CD4-positive, alpha-beta memory T cell (primary cell): ENCODE measurements around the gene PLD5. TPM values are rescaled to one million over a fixed set of nuclear protein-coding genes. Genes with fewer than 3 reads are reported as not detected.

Experiments used
- CTCF ChIA-PET: fragments of 350-600 bp; sonication (Branson Sonifier 250); formaldehyde crosslinking; loops from one replicate; lab custom pipeline; 2021; ENCODE audit warnings: inconsistent platforms; ENCODE audit not compliant: partially characterized antibody; lab: Charles Lee
- POLR2A ChIA-PET: fragments of 350-600 bp; sonication (Branson Sonifier 250); formaldehyde crosslinking; loops from one replicate; lab custom pipeline; 2021; ENCODE audit not compliant: partially characterized antibody; lab: Charles Lee
- DNase-seq, 5 donors: peaks; one replicate each; pipeline versions ENCODE4 v3.0.0 to v3.0.0-alpha.2; 2020 to 2022; ENCODE audit warnings: mixed read lengths in 1 of 5
- H3K27ac ChIP-seq: one replicate; pipeline ENCODE4 v1.7.0; 2013; ENCODE audit warnings: low read depth, low read length
- H3K27me3 ChIP-seq: 2 replicates; pipeline ENCODE4 v1.7.0; 2013; ENCODE audit warnings: mild to moderate bottlenecking, low read length, moderate library complexity; ENCODE audit not compliant: insufficient read depth
- H3K36me3 ChIP-seq: 2 replicates; pipeline ENCODE4 v1.7.0; 2013; ENCODE audit warnings: mild to moderate bottlenecking, low read length, moderate library complexity; ENCODE audit not compliant: insufficient read depth
- H3K4me1 ChIP-seq: 2 replicates; pipeline ENCODE4 v1.7.0; 2013; ENCODE audit warnings: mild to moderate bottlenecking, low read length, moderate library complexity; ENCODE audit not compliant: insufficient read depth
- H3K4me3 ChIP-seq, 2 donors: one replicate each; pipeline ENCODE4 v1.7.0; 2013; ENCODE audit warnings: low read length in 2 of 2, mild to moderate bottlenecking in 1 of 2
- H3K9me3 ChIP-seq, 2 donors: one replicate each; pipeline ENCODE4 v1.7.0; 2013; ENCODE audit warnings: low read length in 2 of 2, control low read depth in 1 of 2; ENCODE audit not compliant: control insufficient read depth in 1 of 2
- H3K27ac Mint-ChIP-seq, 7 donors: one replicate each; pipeline ENCODE4 v1.8.0; 2020 to 2021; ENCODE audit warnings: mixed read lengths in 7 of 7, mild to moderate bottlenecking in 6 of 7, inconsistent platforms in 3 of 7, moderate library complexity in 3 of 7
- H3K27me3 Mint-ChIP-seq, 2 donors: one replicate each; pipeline ENCODE4 v1.8.0; 2020 to 2021; ENCODE audit warnings: mixed read lengths in 2 of 2
- H3K36me3 Mint-ChIP-seq, 2 donors: one replicate each; pipeline ENCODE4 v1.8.0; 2020 to 2021; ENCODE audit warnings: mixed read lengths in 2 of 2, inconsistent platforms in 1 of 2, mild to moderate bottlenecking in 1 of 2
- H3K4me1 Mint-ChIP-seq, 4 donors: one replicate each; pipeline ENCODE4 v1.8.0; 2020 to 2021; ENCODE audit warnings: mixed read lengths in 4 of 4, mild to moderate bottlenecking in 1 of 4
- H3K4me3 Mint-ChIP-seq, 8 donors: one replicate each; pipeline ENCODE4 v1.8.0; 2020 to 2021; ENCODE audit warnings: mixed read lengths in 8 of 8, mild to moderate bottlenecking in 7 of 8, moderate library complexity in 6 of 8, inconsistent platforms in 3 of 8
- H3K9me3 Mint-ChIP-seq, 8 donors: one replicate each; pipeline ENCODE4 v1.8.0; 2020 to 2021; ENCODE audit warnings: mixed read lengths in 8 of 8, mild to moderate bottlenecking in 5 of 8, inconsistent platforms in 3 of 8, moderate library complexity in 1 of 8
- intact Hi-C: fragments of 100-400 bp; cut with micrococcal nuclease; formaldehyde crosslinking; loops from one replicate; pipeline ENCODE4 v1.15.1; 2023
- polyA plus RNA-seq, 2 donors: library from polyadenylated mRNA; unstranded; fragments of 300-500 nt; fragmentation: Illumina TruSeq; gene quantifications; one replicate each; pipeline ENCODE4 v1.2.3, GENCODE V29; 2021
- total RNA-seq, 2 experiments: library from RNA; stranded (reverse); gene quantifications; one replicate each; pipeline ENCODE4 v1.2.3, GENCODE V29; 2021

Gene PLD5
- total and polyA plus RNA-seq, 4 experiments from 2014 or later: not detected

DNA sequence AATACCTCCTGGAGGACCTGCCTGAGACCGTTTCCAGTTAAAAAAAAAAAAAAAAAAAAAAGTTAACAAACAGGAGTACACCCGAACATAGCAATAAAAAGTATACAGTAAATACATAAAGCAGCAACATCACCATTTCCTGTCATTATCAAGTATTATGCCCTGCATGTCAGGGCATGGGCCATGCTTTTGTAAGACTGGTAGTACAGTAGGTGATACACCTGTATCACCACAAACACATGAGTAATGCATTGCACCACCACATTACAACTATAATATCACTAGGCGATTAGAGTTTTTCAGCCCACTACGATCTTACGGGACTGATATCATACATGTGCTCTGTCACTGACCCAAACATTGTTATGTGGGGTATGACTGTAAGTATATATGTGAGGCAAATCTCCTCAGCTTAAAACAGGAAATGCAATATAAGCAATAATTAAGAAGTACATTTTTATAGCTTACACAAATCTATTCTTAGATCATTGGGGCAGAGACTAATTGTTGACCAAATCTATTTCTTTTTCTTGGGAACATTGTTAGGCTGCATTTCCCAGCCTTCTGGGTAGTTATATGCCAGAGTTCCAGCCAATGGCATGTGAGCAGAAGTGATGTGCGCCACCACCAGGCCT is 98.1 kb downstream of the PLD5 start:
- Mint-ChIP-seq H3K9me3 (peaks cover 0 to 7% (median 0%) of the 10 kb centered on the region in 8 donors), H3K36me3 (no peaks in the 10 kb centered on the region), H3K4me3 (no peak overlapping the region), H3K27ac (no peak overlapping the region), H3K27me3 (peaks cover 0 to 3% of the 10 kb centered on the region in 2 donors), H3K4me1 (no peaks in the 10 kb centered on the region)
- Histone ChIP-seq H3K4me1 (no peaks in the 10 kb centered on the region), H3K27me3 (no peaks in the 10 kb centered on the region), H3K27ac (no peak overlapping the region), H3K36me3 (no peaks in the 10 kb centered on the region), H3K4me3 (no peak overlapping the region), H3K9me3 (no peaks in the 10 kb centered on the region)
- intact Hi-C loops: no loop called here
- CTCF ChIA-PET: no interaction called here
- no peak for DNase-seq
- POLR2A ChIA-PET: no interaction called here

DNA sequence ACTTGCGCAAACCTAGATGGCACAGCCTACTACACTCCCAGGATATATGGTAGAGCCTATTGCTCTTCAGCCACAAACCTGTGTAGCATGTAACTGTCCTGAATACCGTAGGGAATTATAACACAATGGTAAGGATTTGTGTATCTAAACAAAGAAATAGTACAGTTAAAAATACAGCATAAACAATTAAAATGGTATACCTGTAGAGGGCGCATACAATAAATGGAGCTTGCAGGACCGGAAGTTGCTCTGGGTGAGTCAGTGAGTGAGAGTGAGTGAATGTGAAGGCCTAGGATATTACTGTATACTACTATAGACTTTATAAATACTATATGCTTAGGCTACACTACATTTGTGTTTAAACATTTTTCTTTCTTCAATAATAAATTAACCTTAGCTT is 99.3 kb downstream of the PLD5 start:
- no peak for DNase-seq
- H3K4me1 Mint-ChIP-seq: no peaks in the 10 kb centered on the region
- Histone ChIP-seq H3K27ac (no peak overlapping the region), H3K4me1 (no peaks in the 10 kb centered on the region), H3K9me3 (no peaks in the 10 kb centered on the region), H3K36me3 (no peaks in the 10 kb centered on the region), H3K27me3 (no peaks in the 10 kb centered on the region), H3K4me3 (no peak overlapping the region)
- H3K4me3 Mint-ChIP-seq: no peak overlapping the region
- intact Hi-C loops: no loop called here
- H3K36me3 Mint-ChIP-seq: no peaks in the 10 kb centered on the region
- H3K27me3 Mint-ChIP-seq: peaks cover 0 to 2% of the 10 kb centered on the region in 2 donors
- H3K9me3 Mint-ChIP-seq: peaks cover 0 to 7% (median 0%) of the 10 kb centered on the region in 8 donors
- POLR2A ChIA-PET: no interaction called here
- CTCF ChIA-PET: interaction anchor here (0.6 kb wide), 1 partner anchor 413 kb away, joined by 3 read pairs; no protein-coding TSS in a partner anchor
- no peak overlapping the region for H3K27ac Mint-ChIP-seq

DNA sequence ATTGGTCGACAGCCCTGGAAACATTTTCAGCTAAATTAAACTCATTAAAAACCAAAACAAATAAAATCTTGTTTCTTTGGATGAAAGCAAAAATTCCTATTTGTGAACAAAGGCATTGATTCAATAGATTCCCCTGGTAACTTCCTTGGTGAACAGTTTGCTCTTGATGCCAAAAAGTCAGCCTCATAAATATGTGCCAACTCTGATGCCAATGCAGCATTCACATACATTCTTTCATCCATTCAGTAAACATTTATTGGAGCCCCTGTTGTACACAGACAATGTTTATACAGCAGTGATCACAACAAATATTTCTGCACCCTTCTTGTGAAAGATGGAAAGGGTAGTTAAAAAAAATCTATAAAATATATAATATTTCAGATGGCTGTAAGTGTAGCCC is 107.8 kb downstream of the PLD5 start:
- no peak for DNase-seq
- Mint-ChIP-seq H3K4me1 (no peaks in the 10 kb centered on the region), H3K9me3 (peaks cover 0 to 5% (median 0%) of the 10 kb centered on the region in 8 donors), H3K4me3 (no peak overlapping the region), H3K36me3 (no peaks in the 10 kb centered on the region), H3K27me3 (no peaks in the 10 kb centered on the region), H3K27ac (no peak overlapping the region)
- CTCF ChIA-PET: no interaction called here
- Histone ChIP-seq H3K27ac (no peak overlapping the region), H3K27me3 (no peaks in the 10 kb centered on the region), H3K36me3 (no peaks in the 10 kb centered on the region), H3K4me3 (no peak overlapping the region), H3K4me1 (no peaks in the 10 kb centered on the region), H3K9me3 (no peaks in the 10 kb centered on the region)
- intact Hi-C loops: no loop called here
- POLR2A ChIA-PET: no interaction called here

DNA sequence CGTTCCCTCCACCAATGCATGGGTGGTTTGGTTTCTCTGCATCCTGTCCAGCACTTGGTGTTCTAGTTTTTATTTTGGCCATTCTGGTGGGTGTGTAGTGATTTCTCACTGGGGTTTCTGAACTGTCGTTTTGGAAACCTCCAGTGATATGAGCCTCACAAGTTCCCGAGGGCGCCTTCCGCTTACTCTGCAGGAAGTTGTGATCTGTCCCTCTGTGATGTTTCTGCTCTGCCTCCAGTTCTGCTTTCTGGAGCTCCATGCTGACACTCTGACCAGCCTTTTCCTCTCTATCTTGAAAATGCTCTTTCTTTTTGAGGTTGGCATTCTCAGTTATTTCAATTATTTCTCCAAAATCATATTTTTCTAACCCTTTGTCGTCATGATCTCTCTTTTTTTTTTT is 111.6 kb downstream of the PLD5 start:
- no peaks in the 10 kb centered on the region for H3K4me1 ChIP-seq
- H3K9me3 ChIP-seq: no peaks in the 10 kb centered on the region
- POLR2A ChIA-PET: no interaction called here
- CTCF ChIA-PET: no interaction called here
- Mint-ChIP-seq H3K27ac (no peak overlapping the region), H3K4me3 (no peak overlapping the region), H3K4me1 (no peaks in the 10 kb centered on the region), H3K36me3 (no peaks in the 10 kb centered on the region), H3K27me3 (no peaks in the 10 kb centered on the region), H3K9me3 (peaks cover 0 to 14% (median 4%) of the 10 kb centered on the region in 8 donors)
- intact Hi-C loops: no loop called here
- H3K4me3 ChIP-seq: no peak overlapping the region
- DNase-seq: no peak
- no peaks in the 10 kb centered on the region for H3K36me3 ChIP-seq
- no peaks in the 10 kb centered on the region for H3K27me3 ChIP-seq
- no peak overlapping the region for H3K27ac ChIP-seq

DNA sequence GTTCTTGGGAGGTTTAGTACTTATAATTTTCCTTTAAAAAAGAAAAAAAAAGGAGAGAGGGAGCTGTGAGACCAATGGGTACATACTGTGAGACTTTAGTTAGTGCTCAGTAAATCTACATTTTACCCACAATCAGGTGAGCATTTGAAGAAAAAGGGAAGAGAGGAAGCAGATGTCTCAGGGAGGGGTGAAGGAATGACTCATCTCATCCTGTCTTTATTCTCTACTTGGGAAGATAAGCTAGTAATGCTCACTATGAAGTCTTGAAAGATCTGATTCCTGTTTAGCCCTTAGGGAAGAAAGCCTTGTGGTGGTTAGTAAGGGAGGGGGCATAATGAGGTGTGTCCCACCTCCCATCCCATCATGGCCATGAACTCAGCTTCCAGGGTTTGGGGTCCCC is 112.6 kb downstream of the PLD5 start:
- no peaks in the 10 kb centered on the region for H3K27me3 Mint-ChIP-seq
- H3K4me1 Mint-ChIP-seq: no peaks in the 10 kb centered on the region
- Histone ChIP-seq H3K4me1 (no peaks in the 10 kb centered on the region), H3K27ac (no peak overlapping the region), H3K9me3 (no peaks in the 10 kb centered on the region), H3K4me3 (no peak overlapping the region), H3K27me3 (no peaks in the 10 kb centered on the region), H3K36me3 (no peaks in the 10 kb centered on the region)
- no peak overlapping the region for H3K27ac Mint-ChIP-seq
- H3K36me3 Mint-ChIP-seq: no peaks in the 10 kb centered on the region
- DNase-seq: no peak
- H3K4me3 Mint-ChIP-seq: no peak overlapping the region
- peaks cover 0 to 14% (median 5%) of the 10 kb centered on the region in 8 donors for H3K9me3 Mint-ChIP-seq
- ChIA-PET POLR2A (no interaction called here), CTCF (no interaction called here)
- intact Hi-C loops: no loop called here

DNA sequence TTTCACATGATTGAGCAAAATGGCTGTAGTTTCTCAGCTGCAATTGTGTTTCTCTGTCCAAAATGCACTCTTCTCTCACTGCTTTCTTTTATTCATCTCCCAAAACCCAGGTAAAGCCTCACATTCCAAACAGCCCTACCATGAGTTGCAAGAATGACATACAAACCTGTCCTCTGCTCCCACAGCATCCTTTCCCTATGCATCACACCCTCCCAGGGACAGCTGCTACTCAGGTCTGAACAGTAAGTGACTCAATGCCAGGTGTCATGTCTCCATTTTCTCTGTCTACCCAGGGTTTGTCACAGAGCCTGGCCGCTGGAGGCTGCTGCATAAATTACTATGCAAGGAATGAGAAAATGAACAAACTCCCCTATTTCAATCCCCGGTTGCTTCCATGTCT is 118.5 kb downstream of the PLD5 start:
- H3K9me3 ChIP-seq: no peaks in the 10 kb centered on the region
- H3K4me3 ChIP-seq: no peak overlapping the region
- H3K27me3 ChIP-seq: no peaks in the 10 kb centered on the region
- H3K36me3 ChIP-seq: no peaks in the 10 kb centered on the region
- H3K27ac Mint-ChIP-seq: no peak overlapping the region
- no peak for DNase-seq
- H3K4me1 Mint-ChIP-seq: no peaks in the 10 kb centered on the region
- H3K27ac ChIP-seq: no peak overlapping the region
- no peaks in the 10 kb centered on the region for H3K36me3 Mint-ChIP-seq
- intact Hi-C loops: no loop called here
- POLR2A ChIA-PET: no interaction called here
- H3K9me3 Mint-ChIP-seq: peaks cover 0 to 10% (median 6%) of the 10 kb centered on the region in 8 donors
- CTCF ChIA-PET: no interaction called here
- H3K4me1 ChIP-seq: no peaks in the 10 kb centered on the region
- peaks cover 3 to 4% of the 10 kb centered on the region in 2 donors for H3K27me3 Mint-ChIP-seq
- H3K4me3 Mint-ChIP-seq: no peak overlapping the region

DNA sequence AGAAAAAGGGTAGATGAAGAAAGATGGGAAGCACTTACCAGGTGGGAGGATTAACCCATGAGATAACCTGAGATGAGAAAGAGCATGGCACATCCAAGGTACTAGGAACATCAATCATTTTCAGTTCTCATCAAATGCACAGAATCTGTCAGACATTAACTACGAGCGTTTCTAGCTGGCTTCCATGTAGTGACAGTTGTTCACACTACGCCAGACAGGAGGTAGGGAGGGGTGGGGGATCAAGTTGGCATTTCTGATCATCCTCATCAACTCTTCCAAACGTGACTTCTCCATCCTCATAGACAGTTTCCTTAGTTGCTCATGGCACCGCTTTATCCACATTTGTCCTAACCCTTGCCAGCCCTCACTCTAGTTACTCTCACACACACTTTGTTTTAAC is 120.2 kb downstream of the PLD5 start:
- intact Hi-C loops: no loop called here
- H3K4me1 ChIP-seq: no peaks in the 10 kb centered on the region
- no peaks in the 10 kb centered on the region for H3K9me3 ChIP-seq
- ChIA-PET CTCF (no interaction called here), POLR2A (no interaction called here)
- H3K36me3 Mint-ChIP-seq: no peaks in the 10 kb centered on the region
- no peaks in the 10 kb centered on the region for H3K36me3 ChIP-seq
- H3K27ac Mint-ChIP-seq: no peak overlapping the region
- no peak for DNase-seq
- no peak overlapping the region for H3K4me3 Mint-ChIP-seq
- peaks cover 3 to 5% of the 10 kb centered on the region in 2 donors for H3K27me3 Mint-ChIP-seq
- H3K4me1 Mint-ChIP-seq: no peaks in the 10 kb centered on the region
- H3K9me3 Mint-ChIP-seq: peaks cover 0 to 9% (median 6%) of the 10 kb centered on the region in 8 donors
- H3K27me3 ChIP-seq: no peaks in the 10 kb centered on the region
- no peak overlapping the region for H3K4me3 ChIP-seq
- H3K27ac ChIP-seq: no peak overlapping the region
